Mesothelial cell of epicardium (in vitro differentiated cells): ENCODE measurements around the gene PDE6G. TPM values are rescaled to one million over a fixed set of nuclear protein-coding genes. Genes with fewer than 3 reads are reported as not detected.
A peak's percentile ranks its signal among the peaks of the same experiment; 100 is the strongest.
"Not testable (repeated sequence)": the region's sequence is repeated elsewhere in the genome, so short reads cannot be mapped to it uniquely, and the experiment has no call there.

Experiments used
- DNase-seq, 2 experiments: peaks; one replicate each; pipeline ENCODE4 v3.0.0; 2021; ENCODE audit warnings: low spot score in 2 of 2; ENCODE audit not compliant: unreplicated experiment in 2 of 2
- H3K27ac Mint-ChIP-seq: 2 replicates; pipeline ENCODE4 v1.8.0; 2021; ENCODE audit warnings: mixed read lengths
- H3K27me3 Mint-ChIP-seq: 2 replicates; pipeline ENCODE4 v1.8.0; 2021; ENCODE audit warnings: low read depth, mixed read lengths
- H3K36me3 Mint-ChIP-seq: 2 replicates; pipeline ENCODE4 v1.8.0; 2021; ENCODE audit warnings: mixed read lengths
- H3K4me1 Mint-ChIP-seq: 2 replicates; pipeline ENCODE4 v1.8.0; 2021; ENCODE audit warnings: mixed read lengths
- H3K4me3 Mint-ChIP-seq: 2 replicates; pipeline ENCODE4 v1.8.0; 2021; ENCODE audit warnings: mild to moderate bottlenecking, moderate library complexity, mixed read lengths
- H3K9me3 Mint-ChIP-seq: 2 replicates; pipeline ENCODE4 v1.8.0; 2021; ENCODE audit warnings: mixed read lengths
- CTCF ChIP-seq: fragments of 200-600 bp; sonication (generic); IDR thresholded peaks from one replicate; pipeline ENCODE4 v1.5.0; 2021; ENCODE audit warnings: antibody characterized with exemption; ENCODE audit not compliant: unreplicated experiment
- total RNA-seq: library from RNA; stranded (reverse); gene quantifications from 3 replicates; pipeline ENCODE4 v1.2.1, GENCODE V29; 2021

Gene PDE6G
- total RNA-seq, 1 donor from 2014 or later = 1.4 TPM

GRCh38 chr17:81680150-81680549, 23.8 kb upstream of the PDE6G start:
- Mint-ChIP-seq H3K4me1 (peaks cover 19% of the 10 kb centered on the region), H3K27ac (no peak overlapping the region), H3K36me3 (no peaks in the 10 kb centered on the region), H3K4me3 (no peak overlapping the region), H3K9me3 (no peaks in the 10 kb centered on the region), H3K27me3 (no peaks in the 10 kb centered on the region)
- no peak for TF ChIP-seq CTCF
- no peak for DNase-seq

GRCh38 chr17:81676906-81677305, 20.6 kb upstream of the PDE6G start:
- H3K4me3 Mint-ChIP-seq = no peak overlapping the region
- peaks cover 3% of the 10 kb centered on the region for H3K36me3 Mint-ChIP-seq
- DNase-seq = no peak
- no peak overlapping the region for H3K27ac Mint-ChIP-seq
- no peak for TF ChIP-seq CTCF
- no peaks in the 10 kb centered on the region for H3K4me1 Mint-ChIP-seq
- H3K9me3 Mint-ChIP-seq = no peaks in the 10 kb centered on the region
- H3K27me3 Mint-ChIP-seq = no peaks in the 10 kb centered on the region

DNA sequence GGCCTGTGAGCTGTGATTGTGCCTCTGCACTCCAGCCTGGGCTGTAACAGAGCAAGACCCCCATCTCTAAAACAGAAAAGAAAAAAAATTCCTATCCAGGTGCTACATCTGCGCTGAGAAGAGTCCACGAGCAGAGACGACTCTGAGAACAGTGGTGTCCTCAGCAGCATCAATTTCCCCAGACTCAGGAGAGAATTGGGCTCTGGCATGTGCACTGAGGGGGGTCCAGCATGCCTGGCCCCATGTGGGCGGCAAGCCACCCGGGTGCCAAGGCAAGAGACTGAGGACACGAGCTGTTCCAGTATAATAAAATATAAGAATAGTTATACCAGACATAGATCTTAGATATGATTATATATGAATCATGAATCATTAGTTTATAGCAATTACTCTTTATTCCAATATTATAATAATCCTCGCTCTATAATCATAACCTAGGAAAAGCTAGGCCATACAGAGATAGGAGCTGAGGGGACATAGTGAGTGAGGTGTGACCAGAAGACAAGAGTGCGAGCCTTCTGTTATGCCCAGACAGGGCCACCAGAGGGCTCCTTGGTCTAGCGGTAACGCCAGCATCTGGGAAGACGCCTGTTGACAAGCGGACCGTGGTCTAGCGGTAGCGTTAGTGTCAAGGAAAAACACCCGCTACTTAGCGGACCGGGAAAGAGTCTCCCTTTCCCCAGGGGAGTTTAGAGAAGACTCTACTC, 19.3 kb upstream of the PDE6G start:
- H3K9me3 Mint-ChIP-seq, H3K27ac Mint-ChIP-seq, H3K4me3 Mint-ChIP-seq, H3K36me3 Mint-ChIP-seq, H3K27me3 Mint-ChIP-seq, H3K4me1 Mint-ChIP-seq: not testable (repeated sequence)
- TF ChIP-seq CTCF = peak; percentile 46
- DNase-seq = peak in 1 of 2 experiments; percentile 46

DNA sequence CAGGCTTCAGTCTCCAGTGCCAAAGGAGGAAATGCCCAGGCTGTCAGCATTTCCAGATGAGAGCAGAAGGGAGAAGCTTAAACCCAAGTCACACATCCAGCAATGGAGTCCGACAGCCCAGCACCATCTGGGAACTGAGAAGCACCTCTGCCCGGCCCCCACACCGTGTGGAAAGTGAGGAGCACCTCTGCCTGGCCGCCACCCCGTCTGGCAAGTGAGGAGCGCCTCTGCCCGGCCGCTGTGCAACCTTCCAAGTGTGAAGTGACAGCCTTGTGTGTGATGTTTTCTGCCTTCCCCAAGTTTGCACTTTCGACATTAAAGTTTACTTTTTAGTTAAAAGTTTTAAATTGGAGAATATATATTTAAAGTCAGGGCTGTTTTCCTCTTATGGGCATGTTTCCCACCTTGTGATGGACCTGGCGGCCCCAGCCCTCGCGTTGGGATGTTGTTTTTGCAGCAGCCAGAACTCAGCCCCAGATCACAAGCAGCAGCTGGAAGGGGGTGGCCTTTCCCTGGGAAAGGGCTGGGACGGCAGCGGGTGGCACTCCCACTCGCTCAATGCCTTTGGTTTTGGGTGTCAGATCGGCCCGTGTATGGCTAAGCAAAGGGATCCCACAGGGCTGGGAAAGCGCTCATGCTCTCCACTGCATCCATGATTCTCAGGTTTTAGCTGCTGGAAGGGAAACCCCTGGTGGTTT, 17.4 kb upstream of the PDE6G start:
- H3K27ac Mint-ChIP-seq = no peak overlapping the region
- H3K27me3 Mint-ChIP-seq = no peaks in the 10 kb centered on the region
- peaks cover 8% of the 10 kb centered on the region for H3K36me3 Mint-ChIP-seq
- H3K4me3 Mint-ChIP-seq = no peak overlapping the region
- TF ChIP-seq CTCF = no peak
- H3K4me1 Mint-ChIP-seq = no peaks in the 10 kb centered on the region
- no peak for DNase-seq
- no peaks in the 10 kb centered on the region for H3K9me3 Mint-ChIP-seq

- H3K4me1 Mint-ChIP-seq = peaks cover 5% of the 10 kb centered on the region
- H3K36me3 Mint-ChIP-seq = peaks cover 10% of the 10 kb centered on the region
- TF ChIP-seq CTCF = no peak
- H3K27me3 Mint-ChIP-seq = no peaks in the 10 kb centered on the region
- H3K9me3 Mint-ChIP-seq = no peaks in the 10 kb centered on the region
- H3K27ac Mint-ChIP-seq = no peak overlapping the region
- no peak overlapping the region for H3K4me3 Mint-ChIP-seq
- no peak for DNase-seq
These were observed 16.6 kb upstream of the PDE6G start for GRCh38 chr17:81672954-81673353.
